HG02870 (cell line): ENCODE measurements around the gene CDYL2.
A peak's percentile ranks its signal among the peaks of the same experiment; 100 is the strongest.
"Not testable (repeated sequence)": the region's sequence is repeated elsewhere in the genome, so short reads cannot be mapped to it uniquely, and the experiment has no call there.

Experiments used
- ATAC-seq: cut with Tn5 transposase; IDR thresholded peaks from one replicate; pipeline ENCODE4 v1.9.1; 2021; ENCODE audit warnings: mild to moderate bottlenecking, moderate library complexity; ENCODE audit not compliant: unreplicated experiment

The CDYL2 gene

DNA sequence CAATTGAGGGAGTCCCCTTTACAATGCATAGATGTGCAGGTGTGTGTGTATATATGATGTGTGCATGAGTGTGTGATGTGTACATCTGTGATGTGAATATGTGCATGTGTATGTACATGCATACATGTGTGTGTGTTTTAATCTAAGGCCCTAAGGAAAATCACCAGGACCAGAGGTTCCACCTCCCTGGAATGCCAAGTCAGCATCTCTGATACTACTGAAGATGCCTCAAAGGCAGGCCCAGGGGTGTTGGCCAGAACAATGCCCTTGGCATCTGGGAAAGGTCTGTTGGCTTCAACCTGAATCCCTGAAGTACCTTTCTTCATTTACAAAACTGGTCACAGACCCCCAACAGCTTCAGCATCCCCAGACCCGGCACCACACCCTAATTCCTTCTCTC, 129.5 kb downstream of the CDYL2 start:
- ATAC-seq: no peak

DNA sequence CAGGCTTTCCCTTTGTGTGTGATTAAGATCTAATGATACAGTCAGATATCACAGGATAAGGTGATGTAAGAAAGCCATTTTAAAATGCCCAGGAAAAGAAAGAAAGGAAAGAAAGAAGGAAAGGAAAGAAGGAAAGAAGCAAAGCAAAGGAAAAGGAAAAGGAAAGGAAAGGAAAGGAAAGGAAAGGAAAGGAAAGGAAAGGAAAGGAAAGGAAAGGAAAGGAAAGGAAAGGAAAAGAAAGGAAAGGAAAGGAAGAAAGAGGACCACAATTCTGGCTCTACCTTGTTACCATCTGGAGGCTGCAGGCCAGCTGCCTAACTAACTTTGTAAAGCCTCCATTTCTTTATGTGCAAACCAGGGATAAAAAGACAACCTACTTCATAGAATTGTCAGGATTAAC, 132.0 kb downstream of the CDYL2 start:
- no peak for ATAC-seq

DNA sequence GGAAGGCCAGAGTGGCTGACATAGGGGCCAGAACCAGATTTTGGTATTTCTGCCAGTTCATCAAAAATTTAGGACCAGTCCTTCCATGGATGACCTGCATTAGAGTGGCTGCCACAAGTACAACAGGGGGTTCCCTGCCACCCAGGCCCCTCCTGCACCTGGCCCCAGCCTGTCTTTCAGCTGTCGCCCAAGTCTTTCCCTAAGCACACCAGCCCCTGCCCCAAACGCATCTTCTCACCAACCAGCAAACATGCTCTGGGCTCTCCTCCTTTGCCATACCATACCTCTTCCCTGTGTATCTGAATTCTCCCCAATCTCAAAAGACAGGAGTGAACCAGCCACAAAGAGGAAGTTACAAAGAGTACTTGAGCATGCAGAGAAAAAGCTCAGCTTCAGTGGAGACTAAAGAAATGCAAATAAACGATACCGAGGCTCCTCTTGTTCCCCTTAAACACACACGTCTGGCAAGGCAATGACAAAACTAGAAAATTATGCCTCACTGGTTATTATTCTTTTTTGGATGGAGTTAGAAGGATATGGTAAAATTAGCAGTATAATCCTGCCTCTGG, 133.0 kb downstream of the CDYL2 start:
- ATAC-seq: peak; percentile 63

DNA sequence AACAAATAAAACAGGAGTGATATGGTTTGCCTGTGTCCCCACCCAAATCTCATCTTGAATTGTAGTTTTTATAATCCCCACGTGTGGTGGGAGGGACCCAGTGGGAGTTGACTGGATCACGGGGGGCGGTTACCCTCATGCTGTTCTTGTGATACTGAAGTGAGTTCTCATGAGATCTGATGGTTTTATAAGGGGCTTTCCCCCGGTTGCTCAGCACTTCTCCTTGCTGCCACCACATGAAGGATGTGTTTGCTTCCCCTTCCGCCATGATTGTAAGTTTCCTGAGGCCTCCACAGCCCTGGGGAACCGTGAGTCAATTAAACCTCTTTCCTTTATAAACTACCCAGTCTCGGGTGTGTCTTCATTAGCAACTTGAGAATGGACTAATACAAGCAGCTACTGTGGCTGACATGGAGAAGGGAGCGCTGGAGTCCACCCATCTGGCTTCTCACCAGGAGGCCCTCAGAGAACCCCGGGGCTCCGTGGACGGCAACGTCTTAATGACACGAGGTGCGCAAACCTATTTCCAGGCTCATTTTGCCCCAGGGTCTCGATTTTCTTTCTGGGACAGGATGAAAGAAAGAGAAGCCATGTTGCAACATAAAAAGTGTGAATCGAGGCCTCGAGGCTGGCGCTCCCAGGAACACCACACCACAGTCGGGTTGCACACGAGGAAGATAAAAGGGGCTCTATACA, 134.1 kb downstream of the CDYL2 start:
- ATAC-seq: no peak

DNA sequence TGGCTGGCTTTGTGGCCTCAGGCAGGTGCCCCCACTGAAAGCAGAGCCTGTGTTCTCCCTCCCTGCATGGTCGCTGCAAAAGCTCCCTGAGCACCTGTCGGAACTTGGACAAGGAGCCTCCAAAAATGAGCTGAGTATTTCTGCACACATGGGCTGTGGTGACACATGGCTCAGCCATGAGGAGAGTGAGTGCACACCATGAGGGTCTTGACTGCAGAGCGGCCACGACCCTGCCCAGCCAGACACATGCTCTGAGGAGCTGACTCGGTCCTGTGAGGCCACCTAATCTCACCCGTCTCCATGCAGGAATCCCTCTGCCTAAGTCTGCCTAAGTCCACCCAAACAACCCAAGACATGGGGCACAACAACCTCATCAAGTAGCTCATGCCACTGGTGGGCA, 134.7 kb downstream of the CDYL2 start:
- no peak for ATAC-seq

DNA sequence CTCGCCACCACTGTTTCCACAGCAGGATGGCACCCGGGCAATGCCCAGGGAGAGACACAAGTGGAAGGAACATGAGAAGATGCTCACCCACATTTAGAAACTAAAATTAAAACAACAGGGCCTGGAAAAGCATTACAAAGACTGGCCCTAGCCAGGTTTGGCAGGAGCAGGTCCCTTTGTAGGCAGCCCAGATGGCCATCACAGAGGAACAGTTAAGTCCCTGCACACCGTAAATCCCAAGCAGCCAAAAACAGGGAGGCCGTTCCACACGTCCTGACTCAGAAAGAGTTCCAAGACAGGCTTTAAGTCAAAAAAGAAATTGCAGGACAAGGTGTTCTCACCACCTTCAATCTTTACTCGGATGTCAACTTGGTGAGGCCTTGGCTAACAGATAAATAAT, 136.5 kb downstream of the CDYL2 start:
- ATAC-seq: no peak

DNA sequence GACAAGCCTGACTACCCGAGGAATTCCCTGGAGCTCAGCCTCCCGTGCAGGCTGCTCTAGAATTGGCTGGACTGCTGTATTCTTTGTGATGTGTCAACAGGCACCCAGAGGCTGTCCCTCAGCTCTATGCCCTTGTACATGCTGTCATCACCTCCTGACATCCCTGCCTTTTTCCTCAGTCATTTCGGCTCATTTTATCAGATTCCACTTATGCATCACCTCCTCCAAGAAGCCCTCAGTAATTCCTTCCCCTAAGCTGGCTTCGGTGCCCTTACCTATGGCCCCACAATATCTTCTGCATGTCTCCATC, 137.2 kb downstream of the CDYL2 start:
- no peak for ATAC-seq

DNA sequence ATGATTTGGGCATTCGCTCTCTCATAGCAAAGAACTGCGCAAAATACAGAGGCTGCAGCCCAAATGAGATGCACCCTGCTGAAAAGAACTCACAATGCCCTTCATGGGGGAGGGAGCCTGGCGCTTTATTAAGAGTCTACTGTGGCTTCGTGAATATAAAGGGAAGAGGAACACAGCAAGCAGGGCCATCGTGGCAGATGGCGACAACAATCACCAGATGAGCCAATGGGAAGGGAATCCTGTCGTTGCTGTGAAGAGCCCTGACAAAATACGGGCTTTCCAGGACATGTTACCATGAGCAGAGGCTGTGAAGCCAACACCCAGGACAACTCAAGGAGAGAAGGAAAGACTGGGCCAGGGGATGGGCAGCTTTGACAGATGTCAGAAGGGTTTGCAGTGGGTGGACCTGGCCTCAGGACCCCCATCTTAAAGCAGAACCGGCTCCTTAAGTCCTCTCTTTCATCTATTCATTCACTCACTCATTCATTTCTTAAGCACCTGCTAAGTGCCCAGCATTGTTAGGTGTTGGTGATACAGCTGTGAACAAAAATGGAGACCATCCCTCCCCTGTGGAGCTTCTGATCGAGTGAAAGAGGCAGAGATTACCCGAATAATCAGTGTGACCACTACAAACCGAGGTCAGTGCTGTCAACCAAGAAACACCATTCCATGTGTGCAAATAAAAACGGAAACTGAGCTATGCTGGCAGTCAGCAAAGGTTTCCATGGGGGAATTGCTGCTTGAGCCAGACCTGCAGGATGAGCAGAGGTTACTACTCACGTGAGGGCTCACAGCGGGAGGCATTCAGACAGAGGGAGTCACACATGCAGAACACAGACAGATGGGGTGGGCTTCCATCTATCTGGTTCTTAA, 137.8 kb downstream of the CDYL2 start:
- no peak for ATAC-seq

DNA sequence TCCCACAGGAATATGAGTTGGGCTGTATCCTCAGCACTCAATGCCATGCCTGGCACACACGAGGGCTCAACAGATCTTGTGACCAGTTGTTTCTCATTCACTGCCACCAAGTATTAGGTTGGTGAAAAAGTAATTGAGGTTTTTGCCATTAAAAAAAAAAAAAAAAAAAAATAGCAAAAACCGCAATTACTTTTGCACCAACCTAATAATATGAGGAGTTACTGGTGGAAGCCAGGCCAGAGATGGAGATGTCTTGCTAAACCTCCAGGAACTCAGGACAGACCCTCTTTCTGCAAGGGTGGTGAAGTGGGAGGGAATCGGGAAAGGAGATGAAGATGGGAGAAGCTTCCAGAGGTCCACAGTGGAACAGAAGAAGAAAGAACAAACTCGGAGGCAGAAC, 139.0 kb downstream of the CDYL2 start:
- ATAC-seq: no peak

DNA sequence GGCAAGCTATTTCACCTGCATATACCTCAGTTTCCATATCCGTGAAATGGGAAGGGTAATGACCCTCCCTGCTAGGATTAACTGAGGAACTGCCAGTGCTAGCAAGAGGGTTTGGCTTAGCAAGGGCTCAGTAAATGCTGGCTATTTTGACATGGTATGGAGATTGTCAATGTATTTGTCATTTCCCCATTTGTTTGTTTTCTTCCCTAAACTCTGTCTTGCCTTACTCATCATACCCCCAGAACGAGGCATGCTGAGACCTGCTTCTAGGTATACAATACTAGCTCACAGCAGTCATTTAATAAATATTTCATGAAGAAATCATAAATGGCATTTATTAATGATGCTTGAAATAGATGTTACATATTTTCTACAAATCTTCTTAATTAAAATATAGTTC, 139.6 kb downstream of the CDYL2 start:
- ATAC-seq: no peak

DNA sequence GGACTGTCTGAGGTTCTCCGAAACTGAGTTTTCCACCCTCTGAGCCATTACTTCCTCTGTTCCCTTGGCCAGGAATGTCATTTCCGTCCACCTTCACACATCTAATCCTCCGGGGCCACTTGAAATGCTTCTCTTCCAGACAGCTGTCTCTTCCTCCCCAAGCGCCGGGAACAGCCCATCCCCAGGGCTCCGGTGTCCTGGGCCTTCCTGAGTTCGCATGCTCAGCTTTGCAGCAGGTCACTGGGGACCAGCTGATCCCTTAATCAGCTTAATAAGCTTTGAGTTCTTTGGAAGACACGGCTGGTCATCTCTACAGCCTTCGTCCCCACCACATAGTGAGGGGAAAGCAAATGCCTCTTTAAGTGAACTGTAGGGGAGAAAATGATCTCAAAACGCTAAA, 140.2 kb downstream of the CDYL2 start:
- ATAC-seq: no peak

DNA sequence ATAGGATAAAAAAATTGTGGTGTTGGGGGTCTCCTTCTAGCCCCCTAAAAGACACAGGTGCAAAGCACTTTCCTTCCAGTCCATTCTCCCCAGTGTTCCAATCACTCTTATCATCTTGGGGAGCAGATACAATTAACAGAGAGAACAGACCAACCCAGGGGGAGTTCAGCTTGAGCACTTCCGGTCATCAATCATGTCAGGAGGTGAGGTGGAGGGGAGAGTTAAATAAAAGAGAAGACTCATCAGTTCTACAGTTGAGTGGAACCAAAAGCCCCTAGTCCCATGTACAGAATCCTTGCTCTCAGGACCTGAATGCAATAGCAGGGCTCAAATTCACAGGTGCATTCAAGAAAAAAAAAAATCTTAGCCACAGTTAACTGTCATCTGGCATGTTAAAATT, 141.3 kb downstream of the CDYL2 start:
- no peak for ATAC-seq

DNA sequence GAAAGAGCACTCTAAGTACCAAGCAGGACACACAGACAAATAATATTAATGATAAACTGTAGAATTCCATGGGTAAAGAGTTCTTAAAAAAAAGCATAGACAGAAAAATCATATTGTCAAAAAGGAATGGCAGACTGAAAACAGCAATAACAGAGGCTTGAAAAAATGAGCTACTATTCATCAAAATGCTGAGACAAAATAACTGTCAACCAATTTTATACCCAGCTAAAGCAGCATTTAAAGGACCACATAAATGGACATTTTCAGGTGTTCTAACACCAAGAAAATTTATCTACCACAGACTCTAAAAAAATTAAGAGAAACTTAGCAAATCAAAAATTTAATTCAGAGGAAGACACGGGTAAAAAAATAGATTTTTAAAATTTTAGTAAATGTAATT, 144.5 kb downstream of the CDYL2 start:
- no peak for ATAC-seq

DNA sequence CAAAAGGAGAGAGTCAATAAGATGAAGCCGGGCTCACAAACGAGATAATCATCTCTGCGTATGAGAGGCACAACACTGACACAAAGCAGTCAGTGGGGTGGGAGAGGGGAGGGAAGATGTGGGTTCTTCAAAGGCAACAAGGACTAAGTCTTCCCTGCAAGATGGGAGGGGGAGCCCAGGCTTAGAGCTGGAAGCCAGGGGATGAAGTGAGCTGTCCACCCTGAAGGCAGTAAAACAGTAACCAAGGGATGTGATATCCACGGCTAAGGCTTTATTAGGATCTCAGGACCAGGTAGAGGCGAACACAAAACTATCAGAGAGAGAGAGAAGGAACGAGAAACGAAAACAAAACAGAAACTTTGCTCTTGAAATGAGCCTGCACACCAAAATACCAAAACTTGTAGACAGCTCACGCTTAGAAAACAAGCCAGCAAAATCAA, 147.7 kb downstream of the CDYL2 start:
- peak; percentile 93 for ATAC-seq

DNA sequence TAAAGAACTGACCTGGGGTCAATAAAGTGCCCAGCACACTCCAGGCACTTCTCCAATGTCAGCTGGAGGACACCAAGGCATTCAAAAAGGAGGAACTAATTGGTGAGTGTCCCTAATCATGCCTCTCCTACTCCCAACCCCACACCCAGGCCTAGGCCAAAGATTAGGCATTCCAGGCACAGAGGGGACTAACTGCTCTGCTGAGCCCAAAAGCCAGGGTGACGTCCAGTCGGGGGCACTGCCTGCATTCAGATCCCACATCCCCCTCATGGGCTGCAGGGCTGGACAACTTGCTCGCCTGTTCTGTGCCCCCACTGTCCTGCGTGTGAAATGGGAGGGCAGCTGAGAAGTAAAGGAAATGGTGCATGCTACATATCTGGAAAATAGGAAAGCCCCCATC, 148.2 kb downstream of the CDYL2 start:
- no peak for ATAC-seq

DNA sequence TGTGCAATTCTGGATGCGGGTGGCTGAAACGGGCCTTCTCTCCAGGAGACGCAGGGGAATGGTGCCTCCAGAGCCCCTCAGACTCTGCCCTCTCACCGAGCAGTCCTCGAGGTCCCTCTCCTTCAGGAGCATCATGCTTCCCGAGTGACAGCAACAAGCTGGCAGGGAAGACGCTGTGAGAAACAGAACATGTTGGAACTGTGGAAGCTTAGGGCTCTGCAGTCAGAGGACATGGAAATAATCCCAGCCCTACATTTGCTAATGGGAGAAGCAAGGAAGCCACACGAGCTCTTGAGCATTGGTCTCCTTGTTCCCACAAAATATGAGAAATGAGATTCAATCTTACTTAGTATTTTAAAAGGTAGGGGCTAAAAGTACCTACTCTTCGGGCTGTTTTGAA, 148.6 kb downstream of the CDYL2 start:
- ATAC-seq: no peak

DNA sequence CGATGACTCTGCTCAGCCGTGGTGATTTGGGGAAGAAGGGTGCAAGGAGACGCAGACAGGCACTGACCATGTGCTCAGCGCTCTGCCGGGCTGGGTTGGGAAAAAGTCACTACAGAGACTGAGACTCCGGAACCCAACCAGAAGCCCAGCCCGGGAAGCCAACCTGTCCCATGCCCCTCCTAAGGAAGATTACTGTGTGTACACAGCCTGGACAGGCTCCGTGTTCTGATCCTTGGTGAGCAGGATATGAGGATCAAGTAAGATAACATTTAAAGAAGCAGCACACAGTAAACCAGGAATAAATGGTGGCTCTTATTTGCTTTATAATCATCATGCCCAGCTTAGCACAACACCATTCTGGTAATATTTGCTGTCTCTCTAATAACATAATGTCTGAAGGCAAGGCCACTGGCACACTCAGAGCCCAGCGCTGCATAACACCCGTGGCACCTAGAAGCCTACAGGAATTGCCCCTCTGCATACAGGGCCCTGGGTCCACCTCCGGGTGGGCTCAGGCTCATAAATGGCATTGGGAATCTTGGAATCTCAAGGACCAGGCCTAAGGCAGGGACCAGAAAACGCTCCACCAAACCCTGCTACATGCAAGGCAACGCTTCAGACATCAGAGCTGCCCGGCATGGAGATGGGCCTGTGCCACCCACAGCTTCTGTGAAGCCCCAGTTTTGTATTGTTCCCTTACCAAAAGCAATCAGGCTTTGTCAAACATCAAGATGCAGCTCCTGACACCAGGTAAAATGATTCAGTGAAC, 150.1 kb downstream of the CDYL2 start:
- no peak for ATAC-seq

DNA sequence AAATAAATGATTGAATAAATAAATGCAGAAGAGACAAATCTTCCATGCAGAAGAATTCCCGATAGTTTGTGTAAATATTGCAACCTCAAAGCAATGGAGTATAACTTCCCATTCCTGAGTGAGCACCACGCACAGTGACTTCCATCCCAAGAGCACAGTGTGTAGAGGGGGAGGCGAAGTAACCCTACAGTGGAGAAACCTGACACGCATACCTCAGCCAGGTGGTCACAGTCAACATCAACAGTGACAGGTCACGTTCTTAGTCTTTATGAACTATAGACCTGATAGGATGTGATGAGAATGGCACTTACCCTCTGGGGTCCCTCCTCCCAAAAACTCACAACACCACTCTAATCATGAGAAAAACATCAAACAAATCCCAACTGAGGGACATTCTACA, 152.0 kb downstream of the CDYL2 start:
- no peak for ATAC-seq

DNA sequence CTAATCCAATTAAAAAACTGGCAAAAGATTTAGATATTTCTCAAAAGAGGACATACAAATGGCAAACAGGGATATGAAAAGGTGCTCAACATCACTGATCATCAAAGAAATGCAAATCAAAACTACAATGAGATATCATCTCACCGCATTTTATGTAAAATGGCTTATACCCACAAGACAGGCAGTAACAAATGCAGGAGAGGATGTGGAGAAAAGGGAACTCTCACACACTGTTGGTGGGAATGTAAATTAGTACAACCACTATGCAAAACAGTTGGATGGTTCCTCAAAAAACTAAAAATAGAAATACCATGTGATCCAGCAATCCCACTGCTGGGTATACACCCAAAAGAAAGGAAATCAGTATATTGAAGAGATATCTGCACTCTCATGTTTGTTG, 154.1 kb downstream of the CDYL2 start:
- ATAC-seq: not testable (repeated sequence)

DNA sequence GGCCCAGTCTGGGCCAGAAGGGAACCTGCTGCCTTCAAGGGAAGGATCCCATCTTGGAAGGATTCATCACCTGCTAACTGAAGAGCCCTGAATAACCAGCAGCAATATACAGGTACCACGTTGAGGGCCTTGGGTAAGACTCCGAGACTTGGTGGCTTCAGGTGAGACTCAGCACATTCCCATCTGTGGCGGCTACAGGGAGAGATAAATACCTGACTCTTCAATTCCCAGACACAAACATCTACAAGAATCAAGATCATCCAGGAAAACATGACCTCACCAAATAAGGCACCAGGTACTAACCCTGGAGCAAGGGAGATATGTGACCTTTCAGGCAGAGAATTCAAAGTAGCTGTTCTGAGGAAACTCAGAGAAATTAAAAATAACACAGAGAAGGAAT, 164.1 kb downstream of the CDYL2 start:
- no peak for ATAC-seq

DNA sequence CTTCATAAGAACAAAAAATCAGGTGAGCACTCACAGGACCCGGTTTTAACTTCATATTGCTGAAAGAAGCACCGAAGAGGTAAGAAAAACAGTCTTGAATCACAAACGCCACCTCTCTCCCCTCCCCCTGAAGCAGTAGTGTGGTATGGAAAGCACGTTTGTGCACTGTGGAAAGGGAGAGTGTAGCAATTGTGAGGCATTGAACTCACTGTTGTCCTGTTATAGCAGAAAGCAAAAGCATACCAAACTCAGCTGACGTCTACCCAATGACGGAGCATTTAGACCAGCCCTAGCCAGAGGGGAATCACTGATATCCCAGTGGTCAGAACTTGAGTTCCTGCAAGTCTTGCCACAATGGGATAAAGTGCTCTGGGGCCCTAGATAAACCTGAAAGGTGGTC, 164.8 kb downstream of the CDYL2 start:
- no peak for ATAC-seq

DNA sequence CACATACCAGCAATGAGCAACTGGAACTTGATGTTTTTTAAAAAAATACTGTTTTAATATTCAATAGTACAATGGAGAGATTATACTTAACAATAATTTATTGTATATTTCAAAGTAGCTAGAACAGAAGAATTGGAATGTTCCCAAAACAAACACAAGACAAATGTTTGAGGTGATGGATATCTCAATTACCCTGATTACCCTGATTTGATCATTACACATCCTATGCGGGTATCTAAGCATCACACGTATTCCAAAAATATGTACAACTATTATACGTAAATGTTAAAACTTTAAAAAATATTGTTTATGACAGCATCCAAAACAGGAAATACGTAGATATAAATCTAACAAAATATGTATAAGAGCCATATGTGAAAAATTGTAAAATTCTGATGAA, 166.8 kb downstream of the CDYL2 start:
- ATAC-seq: no peak
